ENCODE data around the gene FAM13A. TPM values are rescaled to one million over a fixed set of nuclear protein-coding genes. Genes with fewer than 3 reads are reported as not detected.
"Not testable (repeated sequence)": the region's sequence is repeated elsewhere in the genome, so short reads cannot be mapped to it uniquely, and the experiment has no call there.

FAM13A gene
- polyA plus RNA-seq, 1 of the 3 experiments (the other 2 are of a cell fraction), result 0.67 TPM

DNA sequence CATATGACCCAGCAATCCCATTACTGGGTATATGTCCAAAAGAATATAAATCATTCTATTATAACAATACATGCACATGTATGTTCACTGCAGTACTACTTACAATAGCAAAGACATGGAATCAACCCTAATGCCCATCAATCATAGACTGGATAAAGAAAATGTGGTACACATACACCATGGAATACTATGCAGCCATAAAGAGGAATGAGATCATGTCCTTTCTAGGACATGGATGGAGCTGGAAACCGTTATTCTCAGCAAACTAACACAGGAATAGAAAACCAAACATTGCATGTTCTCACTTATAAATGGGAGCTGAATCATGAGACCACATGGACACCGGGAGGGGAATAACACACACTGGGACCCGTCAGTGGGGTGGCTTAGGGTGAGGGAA is 152.7 kb downstream of the FAM13A start:
- H3K27me3 ChIP-seq (ENCODE audit: insufficient read depth); H3K9ac ChIP-seq; H2AFZ ChIP-seq (ENCODE audit: low read depth); H3K4me2 ChIP-seq; H3K36me3 ChIP-seq (replicated peaks in 1 of 2; ENCODE audit: control insufficient read depth in 1 of 2, insufficient read depth in 2 of 2, low read length in 1 of 2); H3F3A ChIP-seq (replicated peaks; ENCODE audit: insufficient read depth); H3K9me3 ChIP-seq; POLR2A ChIA-PET; H3K9me2 ChIP-seq; DNase-seq; H4K20me1 ChIP-seq (ENCODE audit: insufficient read depth); H3K4me3 ChIP-seq (ENCODE audit: low read depth in 2 of 2, low read length in 1 of 2); H3K27ac ChIP-seq (ENCODE audit: low read depth in 2 of 2, low read length in 1 of 2); H3K4me1 ChIP-seq (ENCODE audit: control insufficient read depth in 1 of 2, insufficient read depth in 2 of 2, low read depth in 1 of 2, low read length in 1 of 2); CTCF ChIA-PET; H3K79me2 ChIP-seq (ENCODE audit: insufficient read depth): not testable (repeated sequence)
- WGBS (ENCODE audit: low lambda C conversion rate), result 44% methylated on average over 3 of the region's 3 CpGs

DNA sequence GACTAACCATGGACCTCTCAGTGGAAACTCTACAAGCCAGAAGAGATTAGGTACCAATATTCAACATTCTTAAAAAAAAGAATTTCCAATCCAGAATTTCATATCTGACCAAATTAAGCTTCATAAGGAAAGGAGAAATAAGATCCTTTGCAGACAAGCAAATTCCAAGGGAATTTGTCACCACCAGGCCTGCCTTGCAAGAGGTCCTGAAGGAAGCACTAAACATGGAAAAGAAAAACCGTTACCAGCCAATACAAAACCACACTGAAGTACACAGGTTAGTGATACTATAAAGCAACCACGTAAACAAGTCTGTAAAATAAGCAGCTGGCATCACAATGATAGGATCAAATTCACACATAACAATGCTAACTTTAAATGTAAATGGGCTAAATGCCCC is 156.6 kb downstream of the FAM13A start:
- H2AFZ ChIP-seq (ENCODE audit: low read depth), result no peak overlapping the region
- no peaks in the 10 kb centered on the region for H4K20me1 ChIP-seq (ENCODE audit: insufficient read depth)
- WGBS (ENCODE audit: low lambda C conversion rate), result 38% methylated on average over 2 of the region's 2 CpGs
- POLR2A ChIA-PET, result no interaction called here
- H3K36me3 ChIP-seq (replicated peaks in 1 of 2; ENCODE audit: control insufficient read depth in 1 of 2, insufficient read depth in 2 of 2, low read length in 1 of 2), result no peaks in the 10 kb centered on the region
- no peak for DNase-seq
- TF ChIP-seq EZH2phosphoT487 (IDR thresholded peaks at IDR 0.05; ENCODE audit: borderline replicate concordance, low read depth) (no peak), TCF12 (IDR thresholded peaks at IDR 0.05) (no peak), SIN3A (IDR thresholded peaks at IDR 0.05; ENCODE audit: borderline replicate concordance, low read depth, low read length) (no peak), SMC3 (IDR thresholded peaks at IDR 0.05; ENCODE audit: low read depth, low read length) (no peak), TEAD4 (IDR thresholded peaks at IDR 0.05; ENCODE audit: borderline replicate concordance, insufficient read depth) (no peak), FOXM1 (IDR thresholded peaks at IDR 0.05; ENCODE audit: low read depth) (no peak), RAD21 (IDR thresholded peaks at IDR 0.05; ENCODE audit: low read length) (no peak), MXI1 (IDR thresholded peaks at IDR 0.05; ENCODE audit: low read depth, low read length) (no peak)
- TF ChIP-seq, protein P1, sequence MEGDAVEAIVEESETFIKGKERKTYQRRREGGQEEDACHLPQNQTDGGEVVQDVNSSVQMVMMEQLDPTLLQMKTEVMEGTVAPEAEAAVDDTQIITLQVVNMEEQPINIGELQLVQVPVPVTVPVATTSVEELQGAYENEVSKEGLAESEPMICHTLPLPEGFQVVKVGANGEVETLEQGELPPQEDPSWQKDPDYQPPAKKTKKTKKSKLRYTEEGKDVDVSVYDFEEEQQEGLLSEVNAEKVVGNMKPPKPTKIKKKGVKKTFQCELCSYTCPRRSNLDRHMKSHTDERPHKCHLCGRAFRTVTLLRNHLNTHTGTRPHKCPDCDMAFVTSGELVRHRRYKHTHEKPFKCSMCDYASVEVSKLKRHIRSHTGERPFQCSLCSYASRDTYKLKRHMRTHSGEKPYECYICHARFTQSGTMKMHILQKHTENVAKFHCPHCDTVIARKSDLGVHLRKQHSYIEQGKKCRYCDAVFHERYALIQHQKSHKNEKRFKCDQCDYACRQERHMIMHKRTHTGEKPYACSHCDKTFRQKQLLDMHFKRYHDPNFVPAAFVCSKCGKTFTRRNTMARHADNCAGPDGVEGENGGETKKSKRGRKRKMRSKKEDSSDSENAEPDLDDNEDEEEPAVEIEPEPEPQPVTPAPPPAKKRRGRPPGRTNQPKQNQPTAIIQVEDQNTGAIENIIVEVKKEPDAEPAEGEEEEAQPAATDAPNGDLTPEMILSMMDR (IDR thresholded peaks at IDR 0.05), result no peak
- TF ChIP-seq, protein P2, sequence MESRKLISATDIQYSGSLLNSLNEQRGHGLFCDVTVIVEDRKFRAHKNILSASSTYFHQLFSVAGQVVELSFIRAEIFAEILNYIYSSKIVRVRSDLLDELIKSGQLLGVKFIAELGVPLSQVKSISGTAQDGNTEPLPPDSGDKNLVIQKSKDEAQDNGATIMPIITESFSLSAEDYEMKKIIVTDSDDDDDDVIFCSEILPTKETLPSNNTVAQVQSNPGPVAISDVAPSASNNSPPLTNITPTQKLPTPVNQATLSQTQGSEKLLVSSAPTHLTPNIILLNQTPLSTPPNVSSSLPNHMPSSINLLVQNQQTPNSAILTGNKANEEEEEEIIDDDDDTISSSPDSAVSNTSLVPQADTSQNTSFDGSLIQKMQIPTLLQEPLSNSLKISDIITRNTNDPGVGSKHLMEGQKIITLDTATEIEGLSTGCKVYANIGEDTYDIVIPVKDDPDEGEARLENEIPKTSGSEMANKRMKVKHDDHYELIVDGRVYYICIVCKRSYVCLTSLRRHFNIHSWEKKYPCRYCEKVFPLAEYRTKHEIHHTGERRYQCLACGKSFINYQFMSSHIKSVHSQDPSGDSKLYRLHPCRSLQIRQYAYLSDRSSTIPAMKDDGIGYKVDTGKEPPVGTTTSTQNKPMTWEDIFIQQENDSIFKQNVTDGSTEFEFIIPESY (IDR thresholded peaks at IDR 0.05; ENCODE audit: borderline replicate concordance, low read depth), result no peak
- no peaks in the 10 kb centered on the region for H3K27me3 ChIP-seq (ENCODE audit: insufficient read depth)
- no peak overlapping the region for H3K27ac ChIP-seq (ENCODE audit: low read depth in 2 of 2, low read length in 1 of 2)
- no peaks in the 10 kb centered on the region for H3F3A ChIP-seq (replicated peaks; ENCODE audit: insufficient read depth)
- H3K79me2 ChIP-seq (ENCODE audit: insufficient read depth), result no peaks in the 10 kb centered on the region
- H3K9me2 ChIP-seq, result no peaks in the 10 kb centered on the region
- H3K4me2 ChIP-seq, result no peak overlapping the region
- CTCF ChIA-PET, result no interaction called here
- H3K9me3 ChIP-seq, result no peaks in the 10 kb centered on the region
- no peaks in the 10 kb centered on the region for H3K4me1 ChIP-seq (ENCODE audit: control insufficient read depth in 1 of 2, insufficient read depth in 2 of 2, low read depth in 1 of 2, low read length in 1 of 2)
- no peak overlapping the region for H3K4me3 ChIP-seq (ENCODE audit: low read depth in 2 of 2, low read length in 1 of 2)
- H3K9ac ChIP-seq, result no peak overlapping the region
